GM19193 (cell line): ENCODE data around the gene FRMD7.

Experiments used
- POLR2A ChIP-seq: IDR thresholded peaks from 4 replicates; pipeline ENCODE4 v1.6.1; 2011; ENCODE audit not compliant: insufficient read depth, insufficient read length; ENCODE audit errors: extremely low read depth

The FRMD7 gene

DNA sequence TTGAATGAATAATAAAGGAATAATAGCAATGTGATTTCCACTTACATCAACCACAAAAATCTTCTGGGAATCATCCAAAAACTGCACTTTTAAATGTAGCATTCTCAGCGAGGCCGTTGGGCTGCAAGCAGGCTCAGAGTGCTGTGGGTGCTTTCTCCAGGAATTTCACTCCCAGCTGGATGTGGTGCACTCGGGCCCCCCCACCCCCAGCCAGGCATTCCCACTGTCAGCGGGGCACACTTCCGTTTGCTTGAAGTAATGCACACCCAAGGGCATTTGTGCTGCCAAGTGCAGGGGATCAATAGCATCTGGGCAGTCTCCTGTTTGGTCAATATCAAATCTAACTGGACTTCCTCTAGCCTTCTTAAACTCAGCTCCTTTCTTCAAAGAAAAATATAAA is at the start of gene FRMD7:
Gene FRMD7 (minus strand): TSS at position 278 of the 400 bp plus-strand sequence. CDS start 176 bp downstream, at position 102.
- no peak for TF ChIP-seq POLR2A

- TF ChIP-seq POLR2A = no peak
These were observed 45.8 kb upstream of the FRMD7 start for GRCh38 chrX:132173647-132174046.

- no peak for TF ChIP-seq POLR2A
These were observed 44.1 kb upstream of the FRMD7 start for GRCh38 chrX:132171881-132172280.

DNA sequence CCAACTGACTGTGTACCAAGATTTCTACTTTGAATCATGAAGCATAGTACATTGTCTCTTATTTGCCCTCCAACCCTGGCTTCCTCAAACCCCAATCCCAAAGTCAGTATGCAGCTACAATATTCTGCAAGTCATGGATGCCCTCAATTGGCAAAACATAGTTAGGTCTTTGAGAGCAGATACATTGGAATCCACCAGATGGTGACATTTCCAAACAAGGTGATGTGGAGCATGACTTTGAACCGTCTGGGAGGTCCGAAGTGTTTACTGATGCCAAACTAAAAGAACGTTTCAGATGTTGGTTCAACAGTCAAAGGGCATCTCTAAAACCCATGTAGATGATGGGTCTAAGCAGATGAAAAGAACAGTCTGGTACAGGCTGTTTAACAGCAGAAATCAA is 43.7 kb upstream of the FRMD7 start:
- no peak for TF ChIP-seq POLR2A

GRCh38 chrX:132169554-132169953 is 41.7 kb upstream of the FRMD7 start:
- TF ChIP-seq POLR2A = no peak

DNA sequence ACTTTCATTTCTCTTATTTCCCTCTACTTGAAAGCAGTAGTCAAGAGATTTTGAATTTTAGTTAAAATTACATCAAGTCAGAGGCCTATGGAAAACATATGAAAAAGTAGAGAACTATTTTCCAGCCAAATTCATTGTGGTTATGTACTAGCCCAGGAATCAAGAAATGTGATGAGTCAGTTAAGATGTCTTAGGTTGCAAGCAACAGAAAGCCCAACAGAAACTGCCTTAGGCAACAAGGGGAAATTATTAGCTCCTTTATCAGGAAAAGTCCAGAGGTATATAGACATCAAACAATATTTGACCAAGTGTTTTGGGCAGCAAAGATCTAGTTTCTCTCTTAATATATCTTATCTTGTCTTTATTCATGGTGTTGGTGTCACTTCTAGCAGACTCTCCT is 37.8 kb upstream of the FRMD7 start:
- no peak for TF ChIP-seq POLR2A

DNA sequence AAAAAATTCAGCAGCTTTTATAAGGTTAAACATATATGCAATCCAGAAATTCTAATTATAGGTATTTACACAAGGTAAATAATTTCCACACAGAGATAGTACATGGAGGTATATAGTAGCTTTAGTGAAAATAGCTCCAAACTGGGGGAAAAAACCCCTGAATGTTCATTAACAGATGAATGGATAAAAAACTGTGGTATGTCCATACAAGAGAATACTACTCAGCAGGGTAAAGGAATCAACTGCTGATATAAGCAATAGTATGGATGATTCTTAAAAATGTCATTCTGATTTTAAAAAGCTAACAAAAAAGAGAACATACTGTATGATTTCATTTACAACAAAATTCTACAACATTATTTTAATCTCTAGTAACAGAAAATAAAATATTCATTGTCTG is 37.2 kb upstream of the FRMD7 start:
- no peak for TF ChIP-seq POLR2A

- no peak for TF ChIP-seq POLR2A
These were observed 25.3 kb upstream of the FRMD7 start for GRCh38 chrX:132153166-132153565.

DNA sequence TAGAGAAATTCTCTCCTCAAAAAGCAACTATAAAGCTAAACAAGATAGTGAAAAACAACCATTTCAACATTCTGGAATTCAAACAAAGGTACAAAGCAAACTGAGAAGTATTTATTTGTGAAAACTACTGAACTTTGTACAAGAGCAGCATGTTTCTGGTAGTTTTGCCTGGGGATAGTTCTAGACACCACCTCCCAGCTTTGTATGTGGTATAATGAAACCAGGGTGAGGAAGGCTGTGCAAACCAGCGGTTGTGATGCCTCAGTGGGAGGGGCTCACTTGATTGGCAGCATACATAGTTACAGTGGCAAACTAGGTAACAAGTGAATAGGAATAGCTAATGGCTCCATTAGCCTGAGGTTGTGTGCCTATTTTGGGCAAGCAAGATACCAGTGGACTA is 18.6 kb upstream of the FRMD7 start:
- no peak for TF ChIP-seq POLR2A

DNA sequence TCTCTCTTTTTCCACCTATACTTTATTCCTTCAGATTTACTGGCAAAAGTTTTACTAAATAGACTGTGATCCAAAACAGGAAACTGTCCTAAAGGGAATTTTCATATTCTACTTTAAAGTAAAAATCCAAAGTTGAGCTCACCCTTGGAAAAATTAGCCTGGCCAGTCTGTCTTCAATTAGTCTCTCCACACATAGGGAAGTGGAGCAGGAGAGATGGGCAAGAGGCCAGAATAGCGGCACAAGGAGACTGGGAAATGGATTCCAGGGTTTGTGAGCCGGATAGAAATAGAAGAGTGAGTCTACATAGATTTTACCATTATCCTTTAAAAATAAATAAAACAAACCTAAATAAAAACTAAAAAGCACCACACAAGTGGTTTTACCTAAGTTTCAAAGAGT is 16.2 kb upstream of the FRMD7 start:
- TF ChIP-seq POLR2A = no peak

- no peak for TF ChIP-seq POLR2A
These were observed 1.9 kb downstream of the FRMD7 start for GRCh38 chrX:132125906-132126305.

- TF ChIP-seq POLR2A = no peak
These were observed 6.9 kb downstream of the FRMD7 start for GRCh38 chrX:132120913-132121312.

DNA sequence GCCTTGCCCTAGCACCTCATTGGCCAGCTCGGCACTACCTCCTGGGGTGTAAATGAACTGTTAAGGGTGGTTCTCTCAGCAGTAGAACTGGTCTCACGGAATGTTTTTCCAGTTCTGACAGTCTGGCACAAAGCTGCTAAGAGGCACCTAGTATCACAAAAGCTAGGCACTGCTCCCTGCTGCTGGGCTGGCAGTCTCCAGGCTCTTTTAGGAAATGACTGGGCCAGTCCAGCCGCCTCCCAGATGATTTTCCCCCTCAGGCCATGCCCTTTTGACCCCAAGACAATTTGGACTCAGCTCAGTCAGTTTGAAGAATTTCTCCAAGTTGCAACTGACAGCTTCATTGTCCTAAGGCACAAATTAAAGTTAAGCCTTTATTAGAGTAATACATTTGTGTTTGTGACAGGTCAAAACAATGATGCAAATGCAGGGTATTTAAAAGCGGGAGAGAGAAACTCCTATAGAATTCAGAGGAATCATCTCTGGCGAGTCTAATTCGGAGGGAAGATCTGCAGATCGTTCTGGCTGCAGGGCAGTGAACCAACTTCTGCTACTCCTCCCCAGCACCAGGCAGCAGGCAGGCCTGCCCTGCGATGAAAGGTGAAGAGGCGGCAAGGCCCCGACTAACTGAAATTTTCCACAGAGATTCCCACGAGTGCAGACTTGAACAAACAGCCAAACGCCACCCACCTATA is 7.9 kb downstream of the FRMD7 start:
- no peak for TF ChIP-seq POLR2A

GRCh38 chrX:132119283-132119682 is 8.5 kb downstream of the FRMD7 start:
- TF ChIP-seq POLR2A = no peak

GRCh38 chrX:132118358-132118757 is 9.5 kb downstream of the FRMD7 start:
- TF ChIP-seq POLR2A = no peak

- TF ChIP-seq POLR2A = no peak
These were observed 12.0 kb downstream of the FRMD7 start for GRCh38 chrX:132115792-132116191.

- no peak for TF ChIP-seq POLR2A
These were observed 13.2 kb downstream of the FRMD7 start for GRCh38 chrX:132114607-132115006.
